Fibroblast of lung (primary cell): ENCODE results near the gene NUP210L.

Experiments used
- CTCF ChIP-seq, 2 donors: IDR thresholded peaks in 1 of 2; conservative IDR thresholded peaks in 1 of 2; 1 replicate in 1 of 2; 2 replicates in 1 of 2; pipeline ENCODE4 v1.5.1; 2011 to 2012; ENCODE audit warnings: low read length in 2 of 2, control low read depth in 1 of 2, inconsistent platforms in 1 of 2, low read depth in 1 of 2, mild to moderate bottlenecking in 1 of 2
- EZH2 ChIP-seq: IDR thresholded peaks from 2 replicates; pipeline ENCODE4 v1.5.1; 2012; ENCODE audit warnings: low read length, control low read depth, mild to moderate bottlenecking; ENCODE audit errors: missing control alignments

- TF ChIP-seq EZH2, result no peak
- TF ChIP-seq CTCF (conservative IDR thresholded peaks at IDR 0.05 in 1 of 2, IDR thresholded peaks at IDR 0.05 in 1 of 2; ENCODE audit: low read depth in 1 of 2, low read length in 2 of 2), result no peak
These were observed 176.5 kb downstream of the NUP210L start for GRCh38 chr1:153978274-153978909.
